ENCODE results near the gene ZNF536. TPM values are rescaled to one million over a fixed set of nuclear protein-coding genes. Genes with fewer than 3 reads are reported as not detected.

Gene ZNF536
- total and polyA plus RNA-seq, 2 of the 4 experiments (the other 2 are of a cell fraction), result not detected

DNA sequence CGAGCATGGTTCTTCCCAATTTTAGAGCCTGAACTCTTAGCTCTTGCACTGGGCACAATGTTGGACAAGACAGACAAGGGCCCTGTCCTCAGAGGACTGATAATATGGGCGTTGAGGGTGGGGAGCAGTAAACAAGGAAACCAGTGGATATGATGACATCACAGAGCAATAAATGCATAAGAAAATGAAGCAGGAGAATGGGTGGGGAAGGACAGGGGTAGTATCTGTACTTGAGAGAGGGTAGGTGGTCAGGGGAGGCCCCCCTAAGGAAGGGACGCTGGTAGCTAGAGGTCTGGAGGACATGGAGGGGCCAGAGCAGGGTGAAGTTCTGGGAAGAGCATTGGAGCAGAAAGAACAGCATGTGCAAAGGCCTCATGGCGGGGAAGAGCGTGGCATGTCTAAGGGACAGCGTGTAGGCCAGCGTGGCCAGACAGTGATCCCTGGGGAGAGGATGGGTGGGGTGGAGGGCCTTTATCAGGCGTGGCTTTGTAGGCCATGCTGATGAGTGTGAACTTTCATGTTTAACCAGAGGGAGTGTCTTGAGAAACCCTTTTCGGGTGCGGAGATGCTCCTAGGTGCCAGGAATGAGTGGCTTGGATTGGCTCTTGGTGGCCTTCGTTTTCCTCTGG lies 15.1 kb upstream of the ZNF536 start:
- no peaks in the 10 kb centered on the region for H4K20me1 ChIP-seq (ENCODE audit: insufficient read depth, low read length)
- 68% methylated on average over 5 of the region's 11 CpGs; no CpG with 5 or more reads in 1 of the 2 experiments for WGBS, 2 experiments (ENCODE audit: extremely low coverage in 2 of 2, insufficient read length in 1 of 2)
- no peak overlapping the region for H3K4me2 ChIP-seq (ENCODE audit: low read depth, low read length)
- no peak overlapping the region for H3K4ac ChIP-seq (ENCODE audit: low read depth, low read length)
- no peak overlapping the region for H4K91ac ChIP-seq (ENCODE audit: insufficient read depth, low read depth, low read length)
- H3K9ac ChIP-seq (ENCODE audit: low read depth, low read length), result no peak overlapping the region
- no peak overlapping the region for H2AK9ac ChIP-seq (replicated peaks; ENCODE audit: low read depth, low read length, poor library complexity)
- H3K27me3 ChIP-seq (ENCODE audit: control insufficient read depth, insufficient read depth, low read length), result no peaks in the 10 kb centered on the region
- H3K27ac ChIP-seq (ENCODE audit: insufficient read depth, low read length), result no peak overlapping the region
- H3K56ac ChIP-seq (ENCODE audit: extremely low read depth, insufficient read depth, low read length), result no peak overlapping the region
- H3K14ac ChIP-seq (replicated peaks; ENCODE audit: low read depth, low read length), result no peak overlapping the region
- ChIA-PET POLR2A (ENCODE audit: unreplicated experiment) (no interaction called here), CTCF (no interaction called here)
- no peaks in the 10 kb centered on the region for H3K79me1 ChIP-seq (ENCODE audit: low read depth in 1 of 2, low read length in 2 of 2)
- H3K9me3 ChIP-seq (ENCODE audit: control insufficient read depth, insufficient read depth, low read length), result peaks cover 31% of the 10 kb centered on the region; the same call in 1 of the 2 replicates
- no peak overlapping the region for H2BK20ac ChIP-seq (ENCODE audit: low read depth, low read length)
- no peak overlapping the region for H2BK5ac ChIP-seq (ENCODE audit: low read depth, low read length, poor library complexity, severe bottlenecking)
- no peaks in the 10 kb centered on the region for H3K36me3 ChIP-seq (ENCODE audit: control insufficient read depth, insufficient read depth, low read length)
- H2BK120ac ChIP-seq (ENCODE audit: low read depth, low read length), result no peak overlapping the region
- ATAC-seq (ENCODE audit: low read depth) (no peak), DNase-seq (no peak)
- H3K18ac ChIP-seq (ENCODE audit: low read depth, low read length), result no peak overlapping the region
- H4K8ac ChIP-seq (ENCODE audit: low read depth in 2 of 2, low read length in 2 of 2), result no peak overlapping the region
- H2AFZ ChIP-seq (replicated peaks; ENCODE audit: low read length, poor library complexity), result no peak overlapping the region
- BruUV-seq (replicated peaks), result no TSS peak
- dilution Hi-C loops (cut with HindIII; ENCODE audit: low sequenced_read_pairs, unreplicated experiment) (no loop called here), in situ Hi-C loops (cut with MboI; ENCODE audit: low sequenced_read_pairs) (no loop called here), intact Hi-C loops (cut with micrococcal nuclease) (no loop called here)
- no peak overlapping the region for H2AK5ac ChIP-seq (ENCODE audit: low read depth, low read length)
- H3K4me3 ChIP-seq (ENCODE audit: insufficient read depth, low read depth, low read length), result no peak overlapping the region
- no peaks in the 10 kb centered on the region for H3K9me1 ChIP-seq (ENCODE audit: insufficient read depth, low read length)
- no peaks in the 10 kb centered on the region for H3K4me1 ChIP-seq (ENCODE audit: control insufficient read depth, insufficient read depth, low read length)
- no peak overlapping the region for H2BK15ac ChIP-seq (ENCODE audit: low read depth, low read length)
- no peak overlapping the region for H3K23ac ChIP-seq (ENCODE audit: low read depth, low read length)
- H4K5ac ChIP-seq (ENCODE audit: low read depth, low read length), result no peak overlapping the region
- TF ChIP-seq, protein P1, sequence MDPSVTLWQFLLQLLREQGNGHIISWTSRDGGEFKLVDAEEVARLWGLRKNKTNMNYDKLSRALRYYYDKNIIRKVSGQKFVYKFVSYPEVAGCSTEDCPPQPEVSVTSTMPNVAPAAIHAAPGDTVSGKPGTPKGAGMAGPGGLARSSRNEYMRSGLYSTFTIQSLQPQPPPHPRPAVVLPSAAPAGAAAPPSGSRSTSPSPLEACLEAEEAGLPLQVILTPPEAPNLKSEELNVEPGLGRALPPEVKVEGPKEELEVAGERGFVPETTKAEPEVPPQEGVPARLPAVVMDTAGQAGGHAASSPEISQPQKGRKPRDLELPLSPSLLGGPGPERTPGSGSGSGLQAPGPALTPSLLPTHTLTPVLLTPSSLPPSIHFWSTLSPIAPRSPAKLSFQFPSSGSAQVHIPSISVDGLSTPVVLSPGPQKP (IDR thresholded peaks at IDR 0.05; ENCODE audit: borderline replicate concordance, low read depth, low read length), result no peak
- TF ChIP-seq RCOR1 (IDR thresholded peaks at IDR 0.05; ENCODE audit: insufficient replicate concordance, low read length), result no peak
- no peak for TF ChIP-seq POLR2A (IDR thresholded peaks at IDR 0.05; ENCODE audit: low read depth, low read length)
- TF ChIP-seq SMC3 (IDR thresholded peaks at IDR 0.05; ENCODE audit: low read depth, low read length), result no peak
- TF ChIP-seq FOS (IDR thresholded peaks at IDR 0.05; ENCODE audit: low read depth, low read length), result no peak
- TF ChIP-seq RFX5 (IDR thresholded peaks at IDR 0.05; ENCODE audit: low read depth, low read length), result no peak
- no peak for TF ChIP-seq NFE2L2 (IDR thresholded peaks at IDR 0.05; ENCODE audit: low read depth, low read length)
- TF ChIP-seq, protein P2, sequence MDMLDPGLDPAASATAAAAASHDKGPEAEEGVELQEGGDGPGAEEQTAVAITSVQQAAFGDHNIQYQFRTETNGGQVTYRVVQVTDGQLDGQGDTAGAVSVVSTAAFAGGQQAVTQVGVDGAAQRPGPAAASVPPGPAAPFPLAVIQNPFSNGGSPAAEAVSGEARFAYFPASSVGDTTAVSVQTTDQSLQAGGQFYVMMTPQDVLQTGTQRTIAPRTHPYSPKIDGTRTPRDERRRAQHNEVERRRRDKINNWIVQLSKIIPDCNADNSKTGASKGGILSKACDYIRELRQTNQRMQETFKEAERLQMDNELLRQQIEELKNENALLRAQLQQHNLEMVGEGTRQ (IDR thresholded peaks at IDR 0.05; ENCODE audit: low read depth, low read length), result no peak
- TF ChIP-seq CHD1 (IDR thresholded peaks at IDR 0.05; ENCODE audit: low read depth, low read length), result no peak
- TF ChIP-seq BHLHE40 (IDR thresholded peaks at IDR 0.05; ENCODE audit: low read depth, low read length), result no peak
- TF ChIP-seq MXI1 (IDR thresholded peaks at IDR 0.05; ENCODE audit: borderline replicate concordance, low read depth, low read length), result no peak
- TF ChIP-seq, protein P3, sequence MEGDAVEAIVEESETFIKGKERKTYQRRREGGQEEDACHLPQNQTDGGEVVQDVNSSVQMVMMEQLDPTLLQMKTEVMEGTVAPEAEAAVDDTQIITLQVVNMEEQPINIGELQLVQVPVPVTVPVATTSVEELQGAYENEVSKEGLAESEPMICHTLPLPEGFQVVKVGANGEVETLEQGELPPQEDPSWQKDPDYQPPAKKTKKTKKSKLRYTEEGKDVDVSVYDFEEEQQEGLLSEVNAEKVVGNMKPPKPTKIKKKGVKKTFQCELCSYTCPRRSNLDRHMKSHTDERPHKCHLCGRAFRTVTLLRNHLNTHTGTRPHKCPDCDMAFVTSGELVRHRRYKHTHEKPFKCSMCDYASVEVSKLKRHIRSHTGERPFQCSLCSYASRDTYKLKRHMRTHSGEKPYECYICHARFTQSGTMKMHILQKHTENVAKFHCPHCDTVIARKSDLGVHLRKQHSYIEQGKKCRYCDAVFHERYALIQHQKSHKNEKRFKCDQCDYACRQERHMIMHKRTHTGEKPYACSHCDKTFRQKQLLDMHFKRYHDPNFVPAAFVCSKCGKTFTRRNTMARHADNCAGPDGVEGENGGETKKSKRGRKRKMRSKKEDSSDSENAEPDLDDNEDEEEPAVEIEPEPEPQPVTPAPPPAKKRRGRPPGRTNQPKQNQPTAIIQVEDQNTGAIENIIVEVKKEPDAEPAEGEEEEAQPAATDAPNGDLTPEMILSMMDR (conservative IDR thresholded peaks at IDR 0.05; ENCODE audit: low read depth, low read length), result no peak
- no peak for TF ChIP-seq MAFK (IDR thresholded peaks at IDR 0.05; ENCODE audit: low read depth, low read length)
- TF ChIP-seq CEBPB (IDR thresholded peaks at IDR 0.05; ENCODE audit: low read depth, low read length), result no peak
- TF ChIP-seq RAD21 (IDR thresholded peaks at IDR 0.05; ENCODE audit: low read length), result no peak
- no peak for TF ChIP-seq MAZ (IDR thresholded peaks at IDR 0.05; ENCODE audit: borderline replicate concordance, low read depth, low read length)

Data from IMR-90 (cell line).